ENCODE results near the gene UQCC5.

GRCh38 chr3:52541050-52541449 lies 4.6 kb downstream of the UQCC5 start:
- TF ChIP-seq CTCF (IDR thresholded peaks at IDR 0.05): no peak
- TF ChIP-seq POLR2A (IDR thresholded peaks at IDR 0.05): no peak
